ENCODE data around the gene ABCA3.

ABCA3 gene

DNA sequence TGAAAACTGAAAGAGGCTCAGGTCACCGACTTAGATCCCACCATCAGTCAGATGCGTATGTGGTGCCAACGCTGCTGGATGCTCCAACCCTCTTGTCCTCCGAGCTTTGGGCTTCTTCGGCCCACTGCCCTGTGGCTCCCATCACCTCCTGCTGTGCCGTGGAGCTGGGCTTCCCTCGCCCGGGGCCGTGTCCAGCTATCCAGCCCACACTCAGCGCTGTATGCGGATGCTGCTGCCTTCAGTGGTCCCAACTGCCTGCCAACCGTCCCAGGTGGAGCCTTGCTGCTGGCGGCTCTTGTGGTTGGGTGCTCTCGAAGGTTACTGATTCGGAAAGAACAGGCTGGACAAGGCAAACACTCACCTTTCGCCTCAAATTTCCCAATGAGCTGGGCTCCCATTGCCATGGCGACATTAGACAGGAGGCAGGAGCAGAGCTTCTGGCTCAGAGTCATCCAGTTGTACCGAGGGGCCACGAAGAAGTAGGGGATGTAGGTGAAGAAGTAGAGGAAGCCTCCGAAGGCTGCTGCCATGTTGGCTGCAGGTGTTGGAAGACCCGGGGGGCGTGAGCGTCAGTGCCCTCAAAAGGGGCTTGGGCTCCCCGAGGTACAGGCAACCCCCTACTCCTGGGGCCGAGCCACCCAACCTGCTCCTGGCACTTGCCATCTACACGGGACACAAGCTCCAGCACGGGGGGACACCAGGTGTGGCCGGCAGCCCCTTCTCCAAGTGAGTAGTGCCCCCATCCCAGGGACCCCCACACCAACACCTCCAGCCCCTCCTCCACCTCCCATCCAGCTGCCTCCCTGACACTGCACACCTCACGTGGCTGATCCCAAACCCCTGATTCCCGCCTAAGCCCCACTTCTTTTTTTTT, 32.2 kb downstream of the ABCA3 start:
- no peak for DNase-seq (ENCODE audit: low read depth)

DNA sequence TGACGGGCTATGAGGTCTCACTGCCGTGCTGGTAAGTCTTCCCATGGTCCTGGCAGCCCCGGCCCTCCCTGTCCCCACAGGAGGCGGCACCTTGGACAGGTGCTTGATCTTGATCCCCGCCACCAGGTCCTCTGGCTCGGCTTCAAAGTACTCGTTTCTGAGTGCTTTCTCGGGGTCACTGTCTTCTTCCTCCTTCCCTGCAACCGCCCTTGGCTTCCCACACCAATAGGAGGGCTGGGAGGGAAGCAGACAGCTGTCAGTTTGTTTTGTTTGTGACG, 40.7 kb downstream of the ABCA3 start:
- DNase-seq (ENCODE audit: low read depth), result no peak

DNA sequence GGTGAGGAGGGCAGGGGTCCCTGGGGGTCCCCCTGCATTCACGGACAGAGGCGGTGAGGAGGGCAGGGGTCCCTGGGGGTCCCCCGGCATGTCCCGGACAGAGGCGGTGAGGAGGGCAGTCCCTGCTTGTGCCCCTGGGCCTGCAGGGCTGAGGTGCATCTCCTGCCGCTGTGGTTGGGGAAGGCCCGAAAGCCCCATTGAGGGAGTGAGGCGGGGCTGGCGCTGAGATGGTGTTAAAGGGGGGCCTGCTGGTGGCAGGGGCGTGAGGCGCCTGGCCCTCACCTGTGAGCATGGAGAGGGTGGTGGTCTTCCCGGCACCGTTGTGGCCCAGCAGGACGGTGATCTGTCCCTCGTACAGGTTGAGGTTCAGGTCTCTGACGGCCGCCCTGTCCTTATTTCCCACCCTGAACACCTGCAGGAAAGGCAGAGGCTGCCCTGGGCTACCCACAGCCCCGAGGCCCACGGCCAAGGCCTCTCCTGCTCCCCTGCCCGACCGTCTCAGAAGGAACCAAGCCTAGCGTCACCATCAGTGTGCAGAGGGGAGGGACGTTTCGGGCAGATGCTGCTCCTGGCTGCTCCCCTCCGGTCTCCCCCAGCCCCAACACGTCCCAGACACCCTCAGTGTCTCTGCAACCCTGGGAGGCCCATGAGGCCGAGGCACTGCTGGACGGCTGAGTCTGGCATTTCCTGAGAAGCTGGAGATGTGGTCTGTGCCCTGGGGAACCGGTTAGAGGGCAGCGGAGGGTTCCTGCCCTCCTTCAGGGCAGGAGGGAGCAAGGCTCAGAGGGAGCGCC, 41.2 kb downstream of the ABCA3 start:
- DNase-seq (ENCODE audit: low read depth), result no peak

DNA sequence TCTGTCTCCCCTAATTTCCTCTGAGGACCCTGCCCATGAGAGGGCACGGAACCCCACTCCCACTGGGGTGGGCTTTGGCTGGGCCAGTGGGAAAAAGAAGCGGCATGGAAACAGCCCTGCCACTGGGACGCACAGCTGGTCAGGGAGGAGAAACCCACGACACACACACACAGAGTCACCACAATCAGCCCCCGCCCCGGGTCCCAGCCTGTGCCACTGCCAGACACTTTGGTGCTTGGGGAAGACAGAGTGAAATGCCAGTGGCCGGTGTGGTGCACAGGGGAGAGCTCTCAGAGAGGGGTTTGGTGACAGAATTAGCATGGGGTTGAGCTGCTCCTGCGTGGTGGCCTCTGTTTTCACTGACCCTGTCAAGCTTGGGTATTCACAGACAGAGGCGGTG, 41.9 kb downstream of the ABCA3 start:
- no peak for DNase-seq (ENCODE audit: low read depth)

DNA sequence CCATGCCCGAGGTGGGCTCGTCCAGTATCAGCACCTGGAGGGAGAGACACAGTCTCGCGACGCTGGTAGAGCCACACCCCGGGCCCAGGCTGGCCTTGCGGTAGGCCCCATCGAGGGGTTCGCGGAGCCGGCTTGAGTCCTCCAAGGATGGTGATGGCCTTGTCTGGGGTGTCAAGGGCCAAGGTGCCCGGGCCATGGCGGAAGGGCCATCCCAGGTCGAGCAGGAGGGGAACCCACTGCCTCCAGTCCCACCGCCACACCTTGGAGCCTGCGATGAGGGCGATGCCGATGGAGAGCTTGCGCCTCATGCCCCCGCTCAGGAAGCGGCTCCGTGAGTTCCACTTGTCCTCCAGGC, 43.0 kb downstream of the ABCA3 start:
- DNase-seq (ENCODE audit: low read depth), result no peak

DNA sequence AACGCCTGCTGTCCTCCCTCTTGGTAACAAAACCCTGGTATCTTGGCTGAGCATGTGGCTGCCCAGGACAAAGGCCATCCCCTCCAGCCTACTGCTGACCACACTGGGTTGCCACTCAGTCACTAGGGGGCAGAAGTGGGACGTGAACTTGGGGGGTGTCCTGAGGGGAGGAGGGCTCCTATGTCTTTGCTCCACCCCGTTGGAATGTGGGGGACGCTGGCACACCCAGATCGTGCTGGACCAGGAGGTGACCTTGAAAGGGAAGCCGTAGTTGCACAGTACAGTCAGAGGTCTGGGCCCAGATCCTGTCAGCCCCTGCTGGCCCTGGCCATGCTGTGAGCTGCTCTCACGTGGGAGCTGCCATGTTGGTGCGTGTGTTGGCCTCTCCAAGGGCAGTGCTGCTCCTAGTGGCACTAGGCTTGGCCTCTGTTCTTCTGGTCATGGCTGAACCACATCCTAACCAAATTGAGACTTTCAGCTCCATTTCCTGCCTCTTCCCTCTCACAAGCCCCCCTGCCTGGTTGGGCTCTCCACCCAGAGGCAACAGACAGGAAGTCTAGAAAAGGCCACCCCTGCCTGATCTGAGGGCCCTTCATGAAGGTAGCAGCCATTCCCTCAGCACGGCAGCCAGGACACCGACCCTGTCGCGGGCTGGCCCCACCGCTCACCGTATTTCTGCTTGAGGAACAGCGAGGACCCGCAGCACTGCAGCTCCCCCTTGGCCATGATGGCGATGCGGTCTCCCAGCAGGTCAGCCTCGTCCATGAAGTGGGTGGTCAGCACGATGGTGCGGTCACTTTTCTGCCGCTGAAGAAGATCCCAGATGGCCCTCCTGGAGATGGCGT, 43.6 kb downstream of the ABCA3 start:
- no peak for DNase-seq (ENCODE audit: low read depth)

DNA sequence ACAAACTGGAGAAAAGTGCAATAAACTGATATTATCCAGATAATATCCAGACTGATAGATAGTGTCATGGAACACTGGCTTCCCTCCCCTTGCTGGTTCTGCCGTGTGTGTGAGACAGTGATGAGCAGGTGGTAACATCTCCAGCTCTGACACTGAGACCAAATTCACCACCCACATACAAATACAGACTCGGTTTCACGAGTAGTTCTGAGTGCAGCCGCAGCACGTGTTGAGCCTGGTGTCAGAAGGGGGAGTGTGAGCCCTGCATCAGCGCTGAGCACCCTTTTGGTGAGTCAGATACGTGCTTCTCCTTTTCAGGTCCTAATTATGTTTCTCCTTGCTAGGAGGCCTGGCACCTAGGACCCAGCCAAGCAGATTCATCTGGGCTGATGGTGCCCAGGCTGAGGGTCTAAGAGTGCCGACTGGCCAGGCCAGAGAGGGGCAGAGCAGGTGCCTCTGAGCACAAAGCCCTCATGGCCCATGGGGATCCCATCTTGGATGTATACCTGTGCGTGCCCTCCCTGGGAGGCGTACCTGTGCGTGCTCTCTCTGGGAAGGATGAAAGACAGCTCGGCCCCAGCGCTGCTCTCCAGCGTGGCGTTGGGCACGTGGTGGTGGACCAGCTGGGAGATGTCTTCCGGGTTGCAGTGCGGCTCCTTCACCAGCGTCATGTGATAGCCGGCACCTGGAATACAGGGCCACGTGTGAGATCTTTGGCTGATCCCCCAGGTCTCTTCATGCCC, 45.3 kb downstream of the ABCA3 start:
- no peak for DNase-seq (ENCODE audit: low read depth)

DNA sequence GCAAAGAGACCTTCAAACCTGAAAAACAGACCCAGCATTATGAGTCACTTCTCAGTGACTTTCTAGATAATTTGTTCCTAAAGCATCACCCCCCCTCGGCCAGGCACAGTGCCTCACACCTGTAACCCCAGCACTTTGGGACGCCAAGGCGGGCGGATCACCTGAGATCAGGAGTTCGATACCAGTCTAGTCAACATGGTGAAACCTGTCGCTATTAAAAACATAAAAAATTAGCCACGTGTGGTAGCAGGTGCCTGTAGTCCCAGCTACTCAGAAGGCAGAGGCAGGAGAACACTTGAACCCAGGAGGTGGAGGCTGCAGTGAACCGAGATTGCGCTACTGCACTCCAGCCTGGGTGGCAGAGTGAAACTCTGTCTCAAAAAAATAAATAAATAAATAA, 48.3 kb downstream of the ABCA3 start:
- DNase-seq (ENCODE audit: low read depth), result no peak

DNA sequence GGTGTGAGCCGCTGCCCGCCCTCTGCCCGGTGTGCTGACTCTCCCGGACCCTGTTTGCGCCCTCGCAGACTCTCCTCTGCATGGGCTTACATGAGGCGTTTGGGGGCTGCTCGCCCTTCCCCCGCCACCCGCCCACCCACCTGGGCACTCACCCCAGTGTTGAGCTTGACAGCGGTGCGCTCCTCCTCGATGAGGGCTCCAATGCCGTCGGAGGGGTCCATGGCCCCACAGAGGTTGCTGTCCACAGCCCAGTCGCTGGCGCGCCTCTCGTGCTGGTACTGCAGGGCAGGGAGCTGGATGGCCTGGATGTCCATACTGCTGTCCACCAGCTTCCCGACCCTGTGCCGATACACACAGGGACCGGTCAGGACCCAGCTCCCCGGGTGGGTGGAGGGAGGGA, 51.2 kb downstream of the ABCA3 start:
- no peak for DNase-seq (ENCODE audit: low read depth)

DNA sequence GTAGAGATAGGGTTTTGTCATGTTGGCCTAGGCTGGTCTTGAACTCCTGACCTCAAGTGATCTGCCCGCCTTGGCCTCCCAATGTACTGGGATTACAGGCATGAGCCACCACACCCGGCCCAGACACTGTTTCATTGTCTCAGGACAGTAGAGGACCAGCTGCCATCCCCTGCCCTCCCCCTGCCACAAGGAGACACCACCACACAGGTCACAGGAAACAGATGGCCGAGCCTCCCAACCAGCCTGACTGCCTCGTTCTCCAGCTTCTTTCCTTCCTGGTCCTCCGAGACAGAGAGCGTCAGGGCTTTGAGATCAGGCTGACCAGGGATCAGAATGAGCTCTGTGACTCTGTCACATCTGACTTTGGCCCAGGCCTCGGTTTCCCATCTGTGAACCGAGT, 51.8 kb downstream of the ABCA3 start:
- DNase-seq (ENCODE audit: low read depth), result no peak

DNA sequence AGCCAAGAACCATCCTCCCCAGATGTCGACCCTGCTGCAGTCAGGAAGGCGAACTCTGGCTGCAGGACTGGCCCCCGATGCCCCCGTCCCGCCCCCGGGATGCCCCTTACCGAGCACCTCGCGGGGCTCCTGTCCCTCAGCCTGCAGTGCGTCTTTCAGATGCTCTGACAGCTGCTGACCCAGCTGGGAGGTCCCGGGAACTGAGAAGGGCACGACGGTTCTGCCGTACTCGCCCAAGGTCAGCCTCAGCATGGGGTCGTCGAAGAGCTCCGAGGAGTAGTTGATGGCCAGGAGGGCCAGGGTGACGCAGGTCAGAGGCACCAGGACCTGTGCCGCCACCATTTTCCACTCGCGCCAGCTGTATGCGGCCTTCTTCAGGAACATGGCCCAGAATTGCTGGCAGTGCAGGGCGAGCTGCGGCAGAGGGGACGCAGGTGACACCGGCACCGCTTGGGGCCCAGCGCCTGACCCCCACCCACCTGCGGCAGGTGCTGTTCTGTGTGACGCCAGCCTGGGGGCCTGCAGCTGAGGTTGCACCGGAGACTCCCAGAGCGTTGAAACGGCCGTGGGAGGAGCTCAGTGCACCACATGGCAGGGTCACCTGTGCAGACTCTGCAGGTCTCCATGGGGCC, 52.5 kb downstream of the ABCA3 start:
- DNase-seq (ENCODE audit: low read depth), result no peak

DNA sequence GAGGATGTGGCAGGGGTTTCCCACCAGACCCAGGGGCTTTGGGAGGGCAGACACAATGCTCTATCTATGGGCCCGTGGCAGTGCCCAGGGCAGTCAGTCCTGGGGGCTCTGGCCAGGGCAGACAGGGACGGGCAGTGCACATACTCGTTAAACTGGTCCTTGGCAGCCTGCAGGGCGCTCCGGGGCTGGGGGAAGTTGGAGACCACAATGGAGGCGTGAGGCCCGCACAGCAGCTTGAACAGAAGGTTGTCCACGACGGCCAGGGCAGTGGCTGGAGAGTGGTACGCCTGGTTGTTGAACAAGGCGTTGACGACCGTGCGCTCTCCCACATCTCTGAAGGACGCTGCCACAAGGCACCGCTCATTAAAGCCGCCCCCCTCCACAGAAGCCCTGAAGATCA, 54.0 kb downstream of the ABCA3 start:
- no peak for DNase-seq (ENCODE audit: low read depth)

DNA sequence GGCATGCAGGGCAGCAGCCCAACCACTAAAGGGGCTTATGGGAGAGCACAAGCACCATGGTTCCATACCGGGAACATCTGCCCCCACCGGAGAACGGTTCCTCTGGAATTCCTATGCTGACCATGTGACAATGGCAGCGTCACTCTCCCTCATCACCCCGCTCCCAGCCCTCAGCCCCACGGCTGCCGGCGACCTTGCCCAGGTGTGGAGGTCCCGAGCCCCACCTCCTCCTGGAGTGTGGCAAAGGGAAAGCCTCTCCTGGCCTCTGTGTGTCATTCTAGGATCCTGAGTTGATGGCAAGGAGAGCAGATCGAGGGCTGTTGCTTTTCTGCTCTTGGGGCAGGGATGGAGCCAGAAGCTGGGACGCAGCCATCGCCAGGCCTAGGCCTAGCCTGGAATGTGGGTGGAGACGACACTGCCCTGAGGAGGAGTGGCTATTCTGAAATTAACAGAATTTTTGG, 54.8 kb downstream of the ABCA3 start:
- DNase-seq (ENCODE audit: low read depth), result no peak

DNA sequence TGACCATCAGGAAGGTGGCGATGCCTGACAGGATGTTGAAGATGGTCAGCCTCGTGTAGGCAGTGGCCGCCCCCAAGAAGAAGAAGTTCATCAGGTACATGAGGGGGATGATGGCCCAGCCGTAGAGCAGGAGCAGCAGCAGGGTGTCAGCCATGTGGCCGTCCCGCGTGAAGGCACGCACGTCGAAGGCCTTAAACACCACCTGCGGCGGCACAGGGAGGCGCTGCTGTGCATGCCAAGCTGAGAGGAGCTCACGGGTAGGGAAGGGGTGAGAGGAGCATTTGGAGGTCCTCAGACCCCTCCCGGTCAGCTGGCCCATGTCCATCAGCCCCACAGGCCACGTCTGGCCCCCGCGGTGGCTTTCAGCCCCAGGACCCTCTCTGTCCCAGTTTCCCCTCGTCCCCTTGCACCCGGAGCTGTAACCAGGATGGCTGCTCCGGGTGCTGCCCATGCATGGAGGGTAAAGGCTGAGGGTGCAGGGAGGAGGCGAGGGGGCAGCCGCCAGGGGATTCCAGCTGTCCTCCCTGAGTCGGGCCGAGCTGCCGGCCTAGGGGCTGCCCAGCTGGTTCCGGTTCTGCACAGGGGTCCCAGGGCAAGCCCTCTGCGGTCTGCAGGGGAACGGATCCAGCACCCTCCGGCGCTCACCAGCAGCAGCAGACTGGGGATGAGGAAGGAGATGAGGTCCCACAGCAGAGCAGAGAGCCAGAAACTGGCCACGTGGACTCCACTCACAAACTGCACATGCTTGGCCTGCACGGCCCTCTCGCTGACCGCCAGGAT, 55.5 kb downstream of the ABCA3 start:
- no peak for DNase-seq (ENCODE audit: low read depth)

DNA sequence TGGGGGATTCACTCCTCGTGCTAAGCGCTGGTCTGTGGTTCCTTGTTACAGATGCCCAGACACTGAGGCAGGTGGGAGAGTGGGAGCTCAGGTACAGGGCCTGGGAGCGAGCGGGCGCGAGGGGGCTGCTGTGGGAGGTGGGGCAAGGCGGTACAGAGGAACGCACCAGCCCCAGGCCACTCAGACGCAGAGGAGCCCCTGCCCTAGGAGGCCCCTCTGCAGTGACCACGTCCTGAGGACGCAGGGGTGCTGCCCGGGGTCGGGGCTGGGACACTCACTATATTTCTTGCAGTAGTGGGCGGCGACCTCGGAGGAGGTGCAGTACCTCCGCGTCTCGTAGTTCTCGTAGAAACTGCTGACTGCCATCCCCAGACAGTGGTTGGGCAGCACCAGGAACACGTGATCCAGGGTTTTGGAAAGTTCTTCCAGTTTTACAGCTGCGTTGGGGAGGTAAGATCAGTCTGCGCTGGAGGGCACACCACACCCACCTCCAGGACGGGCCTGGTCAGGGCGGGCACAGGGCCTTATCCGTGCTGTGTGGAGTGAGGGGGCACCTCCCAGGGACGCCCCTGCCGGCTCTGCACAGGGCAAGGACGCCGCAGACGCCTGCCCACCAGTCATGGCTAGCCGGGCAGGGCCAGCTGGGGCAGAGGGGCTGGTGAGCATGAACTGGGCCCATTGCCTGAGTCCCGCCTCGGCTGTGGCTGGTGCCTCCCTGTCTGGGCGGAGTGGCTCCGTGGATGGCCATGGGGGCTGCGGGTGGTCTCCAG, 56.3 kb downstream of the ABCA3 start:
- no peak for DNase-seq (ENCODE audit: low read depth)

DNA sequence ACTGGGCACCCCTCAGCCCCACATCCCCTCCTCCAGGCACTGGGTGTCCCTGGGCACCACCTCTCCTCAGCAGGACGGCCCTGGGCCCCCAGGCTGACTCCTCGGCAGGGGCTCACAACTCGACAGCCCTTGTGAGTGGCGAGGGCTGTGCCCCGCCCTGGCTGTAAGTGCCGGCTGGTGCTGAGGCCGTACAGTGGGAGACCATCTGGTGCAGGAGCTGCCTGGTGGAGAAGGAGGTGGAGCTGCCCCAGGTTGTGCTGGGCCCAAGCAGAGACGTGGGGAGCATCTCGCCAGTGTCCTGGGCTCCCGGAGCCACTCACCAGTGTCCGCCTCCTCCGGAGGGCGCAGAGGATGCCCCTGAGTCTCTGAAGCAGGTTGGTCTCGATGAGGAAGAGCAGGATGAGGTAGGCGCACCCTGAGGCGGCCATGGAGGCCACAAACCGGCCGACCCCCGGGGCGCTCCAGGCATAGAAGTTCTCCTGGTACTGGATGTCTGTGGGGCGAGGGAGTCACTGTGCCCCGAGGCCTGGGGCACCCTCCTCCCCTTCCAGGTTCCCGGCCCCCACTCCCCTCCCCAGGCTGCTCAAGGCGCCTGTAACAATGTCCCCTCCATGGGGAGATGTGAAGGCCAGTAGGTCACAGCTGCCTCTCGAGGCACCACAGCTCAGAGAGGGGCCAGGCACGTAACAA, 57.5 kb downstream of the ABCA3 start:
- no peak for DNase-seq (ENCODE audit: low read depth)

DNA sequence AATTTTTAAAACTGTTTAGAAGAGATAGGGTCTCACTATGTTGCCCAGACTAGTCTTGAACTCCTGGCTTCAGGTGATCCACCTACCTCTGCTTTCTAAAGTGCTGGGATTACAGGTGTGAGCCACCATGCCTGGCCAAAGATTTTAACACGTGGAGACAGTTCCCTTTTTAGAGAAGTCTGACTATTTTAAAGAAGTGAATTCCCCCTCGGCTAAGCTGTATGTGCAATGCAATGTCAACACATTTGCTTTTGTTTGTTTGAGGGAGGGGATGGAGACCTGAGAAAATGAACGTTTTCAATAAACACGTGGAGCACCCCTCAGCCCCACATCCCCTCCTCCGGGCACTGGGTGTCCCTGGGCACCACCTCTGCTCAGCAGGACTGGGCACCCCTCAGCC, 58.3 kb downstream of the ABCA3 start:
- DNase-seq (ENCODE audit: low read depth), result no peak

DNA sequence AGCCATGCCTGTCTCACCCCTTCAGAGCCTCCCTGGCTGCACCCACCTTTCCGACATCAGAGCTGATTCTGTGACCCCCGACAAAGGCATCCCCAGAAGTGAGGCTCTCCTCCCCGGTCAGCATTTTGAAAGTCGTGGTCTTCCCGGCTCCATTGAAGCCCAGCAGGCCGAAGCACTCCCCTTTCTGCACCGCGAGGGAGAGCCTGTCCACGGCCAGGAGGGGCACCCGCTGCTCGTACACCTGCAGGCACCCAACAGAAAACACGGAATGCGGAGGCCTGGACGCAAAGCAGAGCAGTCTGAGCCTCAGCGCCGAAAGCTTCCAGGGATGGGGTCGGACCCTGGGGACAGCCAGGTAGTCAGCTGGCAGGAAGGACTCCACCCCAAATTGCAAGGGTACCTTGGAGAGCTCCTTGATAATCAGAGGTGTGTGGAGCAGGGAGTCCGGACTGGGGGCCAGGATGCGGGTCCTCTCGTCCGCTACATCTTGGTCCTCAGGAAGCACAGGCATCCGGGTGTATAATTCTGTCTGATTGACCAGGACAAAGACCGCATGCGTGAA, 59.5 kb downstream of the ABCA3 start:
- DNase-seq (ENCODE audit: low read depth), result no peak

DNA sequence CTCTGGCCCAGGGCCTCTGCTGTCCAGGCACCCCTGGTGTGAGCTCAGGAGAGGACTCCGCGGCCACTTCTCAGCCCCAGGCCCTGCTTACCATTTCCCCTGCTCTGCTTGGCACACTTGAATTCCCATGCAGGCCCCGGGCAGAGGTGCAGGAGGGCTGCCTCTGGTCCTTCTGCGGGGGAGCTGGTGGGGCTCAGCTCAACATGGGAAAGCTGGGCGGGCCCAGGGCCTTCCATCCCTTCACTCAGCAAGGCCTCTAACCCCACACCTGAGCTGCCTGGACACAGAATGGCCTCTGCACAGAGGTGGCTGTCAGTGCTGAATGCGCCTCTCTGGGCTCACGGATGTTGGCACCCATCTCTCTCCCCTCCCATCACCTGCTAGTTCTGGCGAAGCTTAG, 60.1 kb downstream of the ABCA3 start:
- DNase-seq (ENCODE audit: low read depth), result no peak
